ENCODE results near the gene LRRC7. TPM values are rescaled to one million over a fixed set of nuclear protein-coding genes. Genes with fewer than 3 reads are reported as not detected.
"Not testable (repeated sequence)": the region's sequence is repeated elsewhere in the genome, so short reads cannot be mapped to it uniquely, and the experiment has no call there.

LRRC7 gene
- total RNA-seq, 1 donor from 2014 or later, result 8.8 TPM

DNA sequence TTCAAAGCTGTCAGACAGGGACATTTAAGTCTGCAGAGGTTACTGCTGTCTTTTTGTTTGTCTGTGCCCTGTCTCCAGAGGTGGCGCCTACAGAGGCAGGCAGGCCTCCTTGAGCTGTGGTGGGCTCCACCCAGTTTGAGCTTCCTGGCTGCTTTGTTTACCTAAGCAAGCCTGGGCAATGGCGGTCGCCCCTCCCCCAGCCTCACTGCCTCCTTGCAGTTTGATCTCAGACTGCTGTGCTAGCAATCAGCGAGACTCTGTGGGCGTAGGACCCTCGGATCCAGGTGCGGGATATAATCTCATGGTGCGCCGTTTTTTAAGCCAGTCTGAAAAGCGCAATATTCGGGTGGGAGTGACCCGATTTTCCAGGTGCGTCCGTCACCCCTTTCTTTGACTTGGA, 320.3 kb downstream of the LRRC7 start:
- not testable (repeated sequence) for DNase-seq

DNA sequence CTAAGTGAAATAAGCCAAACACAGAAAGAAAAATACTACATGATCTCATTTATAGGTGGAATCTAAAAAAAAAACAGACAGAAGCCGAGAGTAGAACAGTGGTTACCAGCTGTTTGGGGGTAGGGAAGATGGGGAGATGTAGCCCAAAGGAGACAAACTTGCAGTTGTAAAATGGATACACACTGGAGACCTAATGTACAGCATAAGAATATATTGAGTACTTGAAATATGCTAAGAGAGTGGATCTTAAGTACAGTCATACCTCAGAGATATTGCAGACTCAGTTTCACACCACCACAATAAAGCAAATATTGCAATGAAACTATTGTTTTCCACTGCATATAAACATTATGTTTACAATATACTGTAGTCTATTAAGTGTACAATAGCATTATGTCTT, 320.9 kb downstream of the LRRC7 start:
- DNase-seq, result no peak

DNA sequence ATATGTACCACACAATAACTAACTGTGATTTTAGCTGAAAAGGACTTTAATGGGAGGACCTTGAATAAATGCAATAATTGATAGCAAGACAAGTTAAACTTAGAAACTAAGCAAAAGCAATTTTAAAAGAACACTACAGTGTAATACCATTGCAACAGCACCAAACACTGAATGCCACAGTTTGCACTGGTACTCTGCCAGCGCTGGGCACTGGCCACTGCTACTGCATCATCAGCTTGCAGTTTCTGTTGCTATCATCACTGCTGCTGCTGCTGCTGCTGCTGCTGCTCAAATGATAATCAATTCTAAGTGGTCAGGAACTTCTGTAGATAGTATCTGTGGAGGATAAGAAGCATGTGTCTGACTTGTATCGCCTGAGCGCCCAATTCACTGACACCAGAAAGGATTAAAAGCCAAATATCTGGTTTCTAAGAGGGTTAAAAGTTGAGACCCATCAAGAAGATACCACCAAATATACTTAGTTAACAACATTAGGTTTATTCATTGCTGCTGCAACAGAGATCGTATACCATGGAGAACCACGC, 330.8 kb downstream of the LRRC7 start:
- DNase-seq, result no peak

DNA sequence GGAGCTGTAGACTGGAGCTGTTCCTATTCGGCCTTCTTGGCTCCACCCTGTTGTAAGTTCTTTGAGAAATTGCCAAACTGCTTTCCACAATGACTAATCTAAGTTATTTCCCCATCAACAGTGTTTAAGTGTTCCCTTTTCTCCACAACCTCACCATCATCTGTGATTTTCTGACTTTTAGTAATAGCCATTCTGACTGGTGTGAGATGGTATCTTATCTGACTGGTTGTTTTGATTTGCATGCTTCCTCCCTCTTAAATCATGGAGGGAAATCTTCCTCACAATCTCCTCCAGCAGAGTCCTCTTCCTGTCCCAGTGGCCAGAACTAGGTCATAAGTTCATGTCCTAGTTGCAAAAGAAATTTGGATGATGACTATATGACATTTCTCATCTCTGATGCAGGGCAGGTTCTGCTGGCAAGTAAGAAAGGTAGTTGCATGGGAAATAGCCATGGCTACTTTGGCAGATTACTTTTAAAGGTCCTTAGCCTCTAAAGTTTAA, 343.6 kb downstream of the LRRC7 start:
- DNase-seq, result no peak

DNA sequence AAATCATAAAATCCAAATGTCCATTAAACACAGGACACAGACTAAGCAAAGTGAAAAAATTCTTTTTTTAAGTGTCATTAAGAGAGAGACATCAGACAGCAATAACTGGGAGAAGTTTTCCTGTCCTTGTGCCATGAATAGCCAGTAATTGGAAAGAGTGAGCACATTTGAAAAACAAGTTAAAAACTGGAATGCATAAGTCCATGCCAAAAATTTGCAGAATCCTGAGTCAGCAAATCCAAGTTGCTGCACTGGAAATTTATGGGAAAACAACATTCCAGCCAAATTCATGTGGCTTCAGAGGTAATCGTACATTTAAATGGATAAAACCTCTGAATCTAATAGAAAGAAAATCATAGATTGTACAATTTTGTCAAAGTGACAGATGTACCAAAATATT, 346.3 kb downstream of the LRRC7 start:
- peak; percentile 97 for DNase-seq

GRCh38 chr1:69914976-69915765, 347.4 kb downstream of the LRRC7 start:
- DNase-seq, result peak; percentile 91

- no peak for DNase-seq
Observed at GRCh38 chr1:69919129-69919921, 351.6 kb downstream of the LRRC7 start.

DNA sequence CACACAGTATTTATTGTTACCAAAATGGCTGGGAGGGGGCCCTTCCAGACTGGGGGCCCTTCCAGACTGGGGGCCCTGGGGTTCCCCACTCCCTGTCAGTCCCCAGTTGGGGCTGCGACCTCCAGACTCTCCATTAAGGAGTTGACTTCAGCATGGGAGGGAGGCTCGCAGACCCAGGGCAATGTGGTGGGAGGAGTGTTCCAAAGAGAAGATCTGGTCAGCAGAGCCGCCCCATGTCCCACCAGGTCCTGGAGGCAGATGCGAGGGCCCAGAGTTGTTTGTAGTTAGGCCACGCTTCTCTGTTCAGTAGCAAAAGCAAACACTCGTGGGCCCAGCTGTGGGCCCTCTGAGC, 352.2 kb downstream of the LRRC7 start:
- no peak for DNase-seq

DNA sequence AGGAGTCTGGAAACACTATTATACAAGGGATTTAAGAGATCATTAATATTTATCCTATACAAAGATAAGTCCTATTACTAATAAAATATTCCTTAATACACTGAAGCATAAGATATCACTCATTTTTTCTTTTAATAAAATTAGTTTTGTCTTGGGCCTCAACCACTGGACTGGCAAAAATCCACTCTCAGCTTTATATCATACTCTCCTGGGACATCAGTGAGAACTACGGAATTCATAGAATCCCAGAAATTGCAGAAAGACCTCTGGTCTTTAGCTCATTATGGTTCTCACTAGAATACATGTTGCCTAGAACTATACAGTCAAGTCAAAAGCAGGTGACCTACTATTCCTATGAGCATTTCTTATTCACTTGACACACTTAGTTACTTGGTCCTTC, 352.7 kb downstream of the LRRC7 start:
- no peak for DNase-seq

GRCh38 chr1:69921486-69921885, 353.8 kb downstream of the LRRC7 start:
- no peak for DNase-seq

DNA sequence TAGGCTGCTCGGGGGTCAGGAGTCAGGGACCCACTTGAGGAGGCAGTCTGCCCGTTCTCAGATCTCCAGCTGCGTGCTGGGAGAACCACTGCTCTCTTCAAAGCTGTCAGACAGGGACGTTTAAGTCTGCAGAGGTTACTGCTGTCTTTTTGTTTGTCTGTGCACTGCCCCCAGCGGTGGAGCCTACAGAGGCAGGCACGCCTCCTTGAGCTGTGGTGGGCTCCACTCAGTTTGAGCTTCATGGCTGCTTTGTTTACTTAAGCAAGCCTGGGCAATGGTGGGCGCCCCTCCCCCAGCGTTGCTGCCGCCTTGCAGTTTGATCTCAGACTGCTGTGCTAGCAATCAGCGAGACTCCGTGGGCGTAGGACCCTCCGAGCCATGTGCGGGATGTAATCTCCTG, 360.5 kb downstream of the LRRC7 start:
- DNase-seq, result not testable (repeated sequence)

DNA sequence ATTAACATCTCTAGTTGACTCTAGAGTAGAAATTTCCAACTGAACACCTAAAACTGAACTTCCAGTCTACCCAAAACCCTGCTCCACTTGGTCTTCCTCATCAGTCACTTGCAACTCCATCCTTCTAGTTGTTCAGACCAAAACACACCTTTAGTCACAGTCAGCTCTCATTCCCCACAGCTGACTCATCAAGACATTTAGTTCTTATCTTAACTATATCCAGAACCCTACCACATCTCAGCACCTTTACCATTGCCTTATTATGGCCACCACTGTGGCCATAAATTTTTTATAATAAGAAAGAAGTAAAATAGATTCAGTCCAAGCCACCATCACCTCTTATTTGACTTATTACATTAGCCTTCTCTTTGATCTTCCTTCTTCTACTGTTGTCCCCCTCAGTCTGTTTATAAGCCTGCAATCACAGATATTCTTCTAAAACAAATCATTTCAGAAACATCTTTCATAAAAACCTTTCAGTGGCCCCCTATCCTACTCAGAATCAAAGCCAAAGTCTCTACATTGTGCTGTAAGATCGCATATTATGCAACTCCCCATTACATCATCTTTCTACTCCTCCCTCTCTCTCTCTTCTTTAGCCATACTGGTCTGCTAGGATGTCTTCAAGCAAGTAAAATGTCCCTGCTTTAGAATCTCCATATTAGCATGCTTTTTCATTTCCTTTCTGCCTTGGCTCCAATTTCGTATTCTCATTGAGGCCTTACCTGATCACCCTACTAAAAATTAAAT, 361.8 kb downstream of the LRRC7 start:
- DNase-seq, result no peak

DNA sequence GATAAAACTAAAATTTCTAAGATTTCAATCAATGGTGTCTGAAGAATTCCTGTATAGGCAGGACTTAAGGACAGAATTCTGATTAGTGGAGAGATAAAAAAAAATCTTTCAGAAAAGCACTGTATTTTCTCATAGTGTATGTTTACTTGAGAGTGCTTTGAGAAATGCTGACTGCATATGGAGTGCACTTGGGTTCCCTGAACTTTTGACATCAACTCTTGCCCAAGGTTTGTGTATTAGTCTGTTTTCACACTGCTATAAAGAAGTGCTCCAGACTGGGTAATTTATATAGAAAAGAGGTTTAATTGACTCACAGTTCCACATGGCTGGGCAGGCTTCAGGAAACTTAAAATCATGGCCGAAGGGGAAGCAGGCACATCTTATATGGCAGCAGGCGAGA, 362.7 kb downstream of the LRRC7 start:
- DNase-seq, result no peak

DNA sequence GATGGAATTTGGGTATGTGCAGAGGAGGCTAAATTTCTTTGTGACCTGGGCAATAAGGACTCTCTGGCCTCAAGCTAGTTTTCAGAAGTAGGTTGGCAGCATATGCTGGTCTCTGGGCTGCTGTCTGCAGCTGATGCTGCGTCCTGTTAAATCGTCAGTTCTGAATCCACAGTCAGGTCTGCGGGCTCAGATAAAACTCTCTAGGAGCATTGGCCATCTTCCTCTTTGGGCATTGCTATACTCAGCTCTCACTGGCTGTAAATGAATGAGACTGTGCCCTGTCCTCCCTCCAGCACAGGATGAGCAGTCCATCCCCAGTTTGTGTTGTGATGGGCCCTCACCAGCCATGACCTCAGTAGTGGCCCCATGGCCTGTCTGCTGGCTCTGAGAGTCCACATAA, 365.0 kb downstream of the LRRC7 start:
- DNase-seq, result no peak

DNA sequence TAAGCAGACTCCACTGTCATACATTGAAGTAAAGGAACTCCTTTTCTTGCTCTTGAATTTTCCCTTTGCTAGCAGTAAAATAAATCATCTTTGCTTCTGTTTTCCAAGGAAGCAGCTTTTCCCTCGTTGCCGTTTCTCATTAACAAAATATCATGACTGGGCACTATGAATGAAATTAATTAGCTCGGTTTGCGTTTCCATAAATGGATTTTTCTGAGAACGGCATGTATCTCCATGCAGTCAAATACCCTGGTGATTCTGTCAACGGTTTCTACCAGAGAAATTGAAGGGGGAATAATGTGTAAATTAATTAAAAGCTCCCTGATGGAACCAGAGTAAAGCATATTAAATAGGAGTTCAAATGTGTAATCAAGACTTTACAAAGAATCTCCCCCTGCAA, 372.5 kb downstream of the LRRC7 start:
- no peak for DNase-seq

DNA sequence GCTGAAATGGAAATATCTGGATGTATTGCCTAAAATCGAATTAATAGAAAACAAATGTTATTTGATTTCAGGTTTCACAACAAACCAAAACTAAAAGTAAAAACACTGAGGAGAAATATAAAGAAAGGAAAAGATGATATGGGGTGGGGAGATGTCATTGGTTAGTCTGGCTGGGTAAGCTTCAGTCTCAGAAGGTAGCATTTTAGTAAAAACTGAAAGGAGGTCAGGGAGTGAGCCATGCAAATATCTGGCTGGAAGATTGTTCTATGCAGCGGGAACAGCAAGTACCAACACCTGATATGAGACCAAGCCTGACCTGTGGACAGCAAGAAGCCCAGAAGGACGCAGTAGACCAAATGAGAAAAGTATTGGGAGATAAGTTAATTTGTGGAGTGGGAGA, 373.1 kb downstream of the LRRC7 start:
- no peak for DNase-seq

DNA sequence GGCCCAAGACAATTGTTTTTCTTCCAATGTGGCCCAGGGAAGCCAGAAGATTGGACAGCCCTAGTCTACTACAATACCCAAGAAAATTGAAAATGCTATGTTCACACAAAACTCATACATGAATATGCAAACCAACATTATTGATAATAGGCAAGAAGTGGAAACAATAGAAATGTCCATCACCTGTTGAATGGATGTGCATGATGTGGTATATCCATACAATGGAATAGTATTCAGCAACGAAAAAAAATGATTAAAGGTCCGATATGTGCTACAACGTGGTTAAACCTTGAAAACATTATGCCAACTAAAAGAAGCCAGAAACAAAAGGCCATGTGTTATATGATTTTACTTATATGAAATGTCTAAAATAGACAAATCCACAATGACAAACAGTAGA, 375.3 kb downstream of the LRRC7 start:
- DNase-seq, result no peak

GRCh38 chr1:69946935-69947334, 379.2 kb downstream of the LRRC7 start:
- DNase-seq, result no peak

GRCh38 chr1:69947837-69948236, 380.1 kb downstream of the LRRC7 start:
- no peak for DNase-seq

- no peak for DNase-seq
Observed at GRCh38 chr1:69952676-69953075, 385.0 kb downstream of the LRRC7 start.

GRCh38 chr1:69962452-69962851, 394.7 kb downstream of the LRRC7 start:
- not testable (repeated sequence) for DNase-seq

- no peak for DNase-seq
Observed at GRCh38 chr1:69967245-69967766, 399.6 kb downstream of the LRRC7 start.

Data from skin of body (tissue), 2 donors.